Right lobe of liver (tissue), 4 donors: ENCODE data around the gene RXFP1.

ENCODE experiments used
- CTCF ChIP-seq, 4 donors: fragments of 200-600 bp in 3 of 4; fragments of 450-650 bp in 1 of 4; IDR thresholded peaks; one replicate each; pipeline versions ENCODE4 v1.5.1 to v1.8.0; 2016 to 2022; ENCODE audit warnings: antibody characterized with exemption in 4 of 4, mild to moderate bottlenecking in 2 of 4
- POLR2A ChIP-seq: fragments of 450-650 bp; IDR thresholded peaks from one replicate; pipeline ENCODE4 v1.6.1; 2017; ENCODE audit warnings: antibody characterized with exemption, mild to moderate bottlenecking
- donor health status: DM: no; HTN: no; CAD: no.
- donor health status: DM: no; HTN: no; CAD: no.
- donor health status: DM: no; HTN: yes; CAD: no.

DNA sequence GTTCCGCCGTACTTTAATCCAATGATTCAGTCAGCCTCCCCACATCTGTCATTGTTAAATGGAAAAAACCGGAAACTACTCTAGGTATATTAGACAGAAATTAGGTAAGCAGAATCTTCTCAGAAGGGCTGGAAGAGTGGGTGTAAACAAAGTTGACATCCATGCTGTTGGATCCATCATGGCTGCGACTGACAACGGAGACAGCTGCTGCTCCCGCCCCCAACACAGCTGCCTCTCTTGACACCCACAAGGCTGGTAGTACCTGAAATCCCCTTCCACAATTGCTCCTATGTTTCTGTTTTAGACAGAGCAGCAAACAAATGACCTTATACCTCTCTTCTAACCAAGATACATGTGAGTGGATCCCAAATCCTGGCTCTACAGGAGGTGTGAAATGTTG, 66.6 kb downstream of the RXFP1 start:
- TF ChIP-seq CTCF (IDR thresholded peaks at IDR 0.05) (no peak), POLR2A (no peak)
